Measurements from ENCODE around the gene GTF2IRD1. TPM values are rescaled to one million over a fixed set of nuclear protein-coding genes. Genes with fewer than 3 reads are reported as not detected.

GTF2IRD1 gene
- total and polyA plus RNA-seq, 2 of the 13 experiments (the other 11 are each of a cell fraction or from before 2014, with no cell fraction given) = 16.5 to 26.7 TPM

- BruUV-seq (replicated peaks) = no TSS peak
- H3K4me1 ChIP-seq (ENCODE audit: insufficient read depth, low read length) = peaks cover 13% of the 10 kb centered on the region
- no peak overlapping the region for H3K9ac ChIP-seq (ENCODE audit: insufficient read depth, low read depth, low read length)
- no peak overlapping the region for H3K27ac ChIP-seq (ENCODE audit: extremely low read length, insufficient read depth, low read length)
- no peaks in the 10 kb centered on the region for H3K27me3 ChIP-seq (ENCODE audit: control insufficient read depth in 1 of 2, insufficient read depth in 2 of 2, low read length in 2 of 2)
- no peak overlapping the region for H2AFZ ChIP-seq (ENCODE audit: low read length)
- H3K79me2 ChIP-seq (ENCODE audit: insufficient read depth, low read length) = no peaks in the 10 kb centered on the region
- in situ Hi-C loops (cut with HindIII; ENCODE audit: extremely low pct_ligation_motif_present, low pct_unique_long_range_greater_than_20kb) = loop anchor here (25.0 kb wide), 1 partner anchor 360 kb away; the partner anchor contains the start of gene LAT2
- DNase-seq (ENCODE audit: low spot score) = no peak
- no peak for ATAC-seq
- H3K4me2 ChIP-seq (ENCODE audit: low read depth, low read length) = no peak overlapping the region
- POLR2A ChIA-PET = interaction anchor here (2.0 kb wide), 1 partner anchor 8 kb away, joined by 7 read pairs; no protein-coding TSS in a partner anchor
- CTCF ChIA-PET (ENCODE audit: low intra/inter-chr PET ratio, low total read pairs) = no interaction called here
- no peaks in the 10 kb centered on the region; a peak in 1 of 5 replicates for H3K36me3 ChIP-seq (replicated peaks in 1 of 2; ENCODE audit: control insufficient read depth in 1 of 2, insufficient read depth in 2 of 2, low read length in 2 of 2)
- H4K20me1 ChIP-seq (ENCODE audit: insufficient read depth, low read length) = no peaks in the 10 kb centered on the region
- intact Hi-C loops (cut with micrococcal nuclease; ENCODE audit: unreplicated experiment) = no loop called here
- no peak for FAIRE-seq
- H3K9me3 ChIP-seq (ENCODE audit: low read length) = no peaks in the 10 kb centered on the region
- no peak overlapping the region for H3K4me3 ChIP-seq (replicated peaks in 1 of 3; ENCODE audit: insufficient read depth in 1 of 3, low read depth in 2 of 3, low read length in 3 of 3)
- WGBS (ENCODE audit: low lambda C conversion rate) = 99% methylated on average over 10 of the region's 10 CpGs
- TF ChIP-seq DZIP1 (CRISPR knock-in tag; IDR thresholded peaks at IDR 0.05) (no peak), ARNT2 (CRISPR knock-in tag; IDR thresholded peaks at IDR 0.05; ENCODE audit: low read depth) (no peak), ZNF580 (CRISPR knock-in tag; IDR thresholded peaks at IDR 0.05; ENCODE audit: borderline replicate concordance, low read depth) (no peak), PITX1 (CRISPR knock-in tag; IDR thresholded peaks at IDR 0.05) (no peak), SIN3B (IDR thresholded peaks at IDR 0.05; ENCODE audit: low read length) (no peak), ZNF7 (CRISPR knock-in tag; IDR thresholded peaks at IDR 0.05) (no peak), ZNF512B (CRISPR knock-in tag; IDR thresholded peaks at IDR 0.05; ENCODE audit: borderline replicate concordance) (no peak), ARID4A (CRISPR knock-in tag; IDR thresholded peaks at IDR 0.05; ENCODE audit: borderline replicate concordance) (no peak)
Measured at GRCh38 chr7:74572301-74572979, 118.7 kb downstream of the GTF2IRD1 start.
